ENCODE results near the gene GPATCH8.
"Not testable (repeated sequence)": the region's sequence is repeated elsewhere in the genome, so short reads cannot be mapped to it uniquely, and the experiment has no call there.

Gene GPATCH8

DNA sequence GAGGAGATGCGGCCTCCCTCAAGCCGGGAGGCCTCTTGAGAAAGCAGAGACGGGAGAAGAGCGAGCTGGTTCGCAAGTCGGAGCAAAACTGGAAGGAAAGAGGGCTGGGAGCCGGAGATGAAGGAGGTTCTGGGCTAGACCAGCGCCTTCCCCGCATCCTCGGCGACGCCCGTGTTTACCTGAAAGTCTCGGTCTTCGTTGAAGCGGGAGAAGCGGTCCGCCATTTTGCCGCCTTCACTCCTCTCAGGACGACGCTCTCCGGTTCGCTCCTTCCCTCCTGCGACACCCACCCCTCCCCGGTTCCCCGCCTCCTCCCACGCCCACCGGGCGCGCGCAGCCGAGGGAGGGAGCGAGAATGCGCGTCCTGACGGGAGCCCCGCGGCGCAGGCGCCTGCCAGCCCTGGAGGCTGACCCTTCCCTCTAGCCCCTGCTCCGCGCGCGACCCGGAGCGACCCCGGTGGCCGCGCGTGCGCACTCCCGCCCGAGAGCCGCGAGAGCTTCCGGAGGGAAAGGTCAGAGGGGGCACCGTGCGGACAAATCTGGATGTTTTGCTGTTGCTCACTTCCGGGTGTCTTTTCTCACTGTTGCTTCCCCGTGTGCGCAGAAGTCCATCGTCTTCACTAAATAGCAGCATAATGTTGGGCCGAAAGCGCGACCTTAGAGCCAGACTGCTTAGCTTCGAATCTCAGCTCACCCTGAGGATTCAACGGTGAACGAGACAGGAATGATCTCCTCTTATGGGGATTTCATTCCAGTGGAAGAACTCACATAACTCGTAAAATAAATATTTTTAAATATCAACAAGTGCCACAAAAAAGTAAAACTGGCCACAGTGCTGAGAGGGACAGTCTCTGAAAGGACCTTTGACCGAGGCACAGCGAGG lies at the start of gene GPATCH8:
Gene GPATCH8 (minus strand): TSS at position 260 of the 883 bp plus-strand sequence. CDS start 36 bp downstream, at position 224.
- DNase-seq (ENCODE audit: low read depth in 2 of 2), result peak; percentile 84 to 86

DNA sequence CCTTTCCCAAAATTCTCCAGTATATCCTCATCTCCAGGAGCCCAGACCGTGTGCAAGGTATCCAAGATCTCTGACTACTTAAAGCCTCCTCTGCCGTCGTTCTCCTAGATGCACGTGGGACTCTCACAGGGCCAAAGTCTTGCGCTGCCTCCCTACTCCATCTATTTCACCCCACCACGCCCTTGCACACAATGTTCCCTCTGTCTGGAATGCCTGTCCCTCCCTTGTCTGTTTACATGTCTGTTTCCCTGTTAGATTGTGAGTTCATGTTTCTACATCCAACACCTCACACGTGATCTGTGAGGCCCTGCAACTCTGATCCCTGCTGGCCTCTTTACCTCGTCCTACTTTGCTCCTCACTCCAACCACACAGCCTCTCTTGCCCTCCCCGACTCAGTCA lies 49.2 kb upstream of the GPATCH8 start:
- no peak for DNase-seq (ENCODE audit: low read depth in 2 of 2)

DNA sequence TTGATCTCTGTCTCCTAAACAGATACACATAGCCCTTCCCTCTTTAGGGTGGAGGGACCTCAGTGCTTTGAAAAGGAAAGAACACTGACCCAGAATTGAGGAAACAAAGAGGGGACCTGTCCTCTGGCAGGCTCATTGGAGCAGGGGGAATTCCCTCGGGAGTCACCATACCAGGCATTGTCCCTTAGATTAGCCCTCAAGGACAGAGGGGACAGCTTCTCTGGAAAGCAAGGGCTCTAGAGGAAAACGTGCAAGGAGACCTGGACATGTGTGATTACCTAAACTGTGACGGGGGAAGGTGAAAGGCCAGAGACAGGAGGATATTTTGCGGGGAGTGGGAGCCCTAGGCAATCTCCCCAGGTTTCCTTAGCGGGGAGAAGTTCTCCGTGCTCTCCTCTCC lies 46.5 kb upstream of the GPATCH8 start:
- DNase-seq (ENCODE audit: low read depth in 2 of 2), result no peak

DNA sequence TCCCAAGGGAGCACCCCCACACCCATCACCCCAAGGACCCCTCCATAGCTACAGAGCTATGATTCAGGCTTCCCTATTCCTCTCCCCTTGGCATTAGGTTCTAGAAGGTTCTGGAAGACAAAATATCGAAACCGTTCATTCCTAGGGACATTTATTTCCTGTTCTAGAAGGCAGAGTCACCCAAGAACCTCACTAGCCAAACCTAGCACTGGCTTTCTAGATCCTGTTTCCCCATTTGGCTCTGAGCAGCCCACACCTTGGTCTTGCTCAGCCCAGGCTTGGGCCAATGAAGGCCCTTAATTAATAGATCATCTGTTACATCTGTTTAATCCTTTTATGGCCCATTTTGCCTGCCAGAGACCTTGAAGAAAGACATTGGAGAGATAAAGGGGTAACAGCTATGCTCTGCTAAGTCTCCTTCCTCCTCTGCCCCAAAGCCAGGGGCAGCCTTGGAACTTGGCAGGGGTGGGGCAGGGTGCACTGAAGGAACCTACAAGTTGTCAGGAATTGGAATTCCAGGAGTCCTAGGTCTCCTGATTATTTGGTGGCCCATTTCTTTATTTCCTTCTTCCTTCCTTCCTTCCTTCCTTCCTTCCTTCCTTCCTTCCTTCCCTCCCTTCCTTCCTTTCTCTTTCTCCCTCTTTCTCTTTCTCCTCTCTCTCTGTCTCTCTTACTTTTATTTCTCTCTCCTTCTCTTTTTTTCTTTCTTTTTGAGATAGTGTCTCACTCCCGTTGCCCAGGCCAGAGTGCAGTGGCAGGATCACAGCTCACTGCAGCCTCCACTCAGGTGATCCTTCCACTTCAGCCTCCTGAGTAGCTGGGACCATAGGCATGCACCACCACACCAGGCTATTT lies 45.4 kb upstream of the GPATCH8 start:
- DNase-seq (ENCODE audit: low read depth in 2 of 2), result no peak

DNA sequence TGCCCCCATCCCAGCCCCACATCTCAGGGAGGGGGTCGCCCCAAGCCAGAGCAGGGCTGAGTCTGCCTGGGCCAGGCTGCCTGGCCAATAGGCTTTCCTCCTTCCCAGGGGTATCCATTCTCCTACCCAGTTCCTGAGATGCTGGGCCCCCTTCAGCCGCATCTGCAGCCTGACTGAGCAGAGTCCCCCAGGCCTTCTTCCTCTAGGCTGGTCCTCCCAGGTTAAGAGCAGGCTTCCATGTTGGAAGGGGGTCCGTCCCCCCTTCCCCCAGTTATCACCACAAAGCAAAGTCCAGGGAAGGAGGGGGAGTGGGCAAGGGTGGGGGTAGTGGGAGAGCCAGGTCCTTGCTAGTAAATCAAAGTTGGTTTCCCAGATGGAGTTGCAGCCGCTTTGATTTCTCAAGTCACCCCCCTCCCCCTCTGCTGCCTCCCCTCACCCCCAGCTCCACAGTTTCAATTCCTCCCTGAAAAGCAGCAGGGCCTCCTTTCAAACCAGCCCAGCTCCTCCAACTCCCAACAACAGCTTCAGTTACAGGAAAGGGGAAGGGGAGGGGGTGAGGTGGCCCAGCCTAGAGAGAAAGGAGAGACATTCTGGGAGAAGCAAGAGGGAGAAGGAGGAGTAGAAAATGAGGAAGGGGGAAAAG lies 44.5 kb upstream of the GPATCH8 start:
- no peak for DNase-seq (ENCODE audit: low read depth in 2 of 2)

DNA sequence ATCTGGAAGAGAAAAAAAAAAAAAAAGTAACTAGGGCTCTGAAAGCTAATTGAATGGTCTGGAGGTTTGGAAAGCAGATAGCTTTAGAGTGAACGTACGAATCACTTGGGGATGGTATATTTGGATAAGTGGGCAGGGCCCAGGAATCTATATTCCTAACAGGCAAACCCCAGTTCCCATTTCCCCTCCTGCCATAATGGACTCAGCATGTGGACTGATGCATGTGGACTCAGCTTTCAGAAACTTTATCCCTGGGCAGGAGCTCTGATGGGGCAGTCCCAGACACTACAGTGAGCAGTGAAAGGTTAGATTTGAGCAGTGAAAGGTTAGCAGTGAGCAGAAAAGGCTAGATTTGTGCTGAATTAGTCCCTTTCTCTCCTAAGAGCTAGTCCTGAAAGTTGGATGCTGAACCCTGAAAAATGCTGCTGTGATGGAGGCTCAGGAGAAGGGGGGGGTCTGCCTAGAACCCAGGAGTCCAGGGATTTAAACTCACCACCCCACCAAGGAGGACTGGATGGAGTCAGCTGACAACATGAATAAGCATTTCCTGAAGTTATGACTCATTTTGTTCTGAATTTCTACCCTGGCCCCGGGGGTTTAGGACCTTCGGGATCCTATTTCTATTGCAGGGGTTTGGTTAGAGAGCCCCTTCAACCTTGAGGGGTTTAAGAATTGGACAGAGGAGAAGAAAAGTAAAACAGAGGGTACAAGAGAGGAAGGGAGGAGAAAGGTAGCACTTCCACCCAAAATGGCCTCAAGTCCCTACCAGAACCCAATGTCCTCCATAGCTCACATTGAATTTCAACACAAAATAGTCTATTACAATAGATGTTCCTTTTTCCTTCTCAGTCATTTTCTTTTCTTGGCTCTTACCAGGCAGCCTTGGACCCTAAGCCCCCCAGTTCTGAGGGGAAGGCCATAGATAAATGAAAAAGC lies 43.7 kb upstream of the GPATCH8 start:
- DNase-seq (ENCODE audit: low read depth in 2 of 2), result no peak

DNA sequence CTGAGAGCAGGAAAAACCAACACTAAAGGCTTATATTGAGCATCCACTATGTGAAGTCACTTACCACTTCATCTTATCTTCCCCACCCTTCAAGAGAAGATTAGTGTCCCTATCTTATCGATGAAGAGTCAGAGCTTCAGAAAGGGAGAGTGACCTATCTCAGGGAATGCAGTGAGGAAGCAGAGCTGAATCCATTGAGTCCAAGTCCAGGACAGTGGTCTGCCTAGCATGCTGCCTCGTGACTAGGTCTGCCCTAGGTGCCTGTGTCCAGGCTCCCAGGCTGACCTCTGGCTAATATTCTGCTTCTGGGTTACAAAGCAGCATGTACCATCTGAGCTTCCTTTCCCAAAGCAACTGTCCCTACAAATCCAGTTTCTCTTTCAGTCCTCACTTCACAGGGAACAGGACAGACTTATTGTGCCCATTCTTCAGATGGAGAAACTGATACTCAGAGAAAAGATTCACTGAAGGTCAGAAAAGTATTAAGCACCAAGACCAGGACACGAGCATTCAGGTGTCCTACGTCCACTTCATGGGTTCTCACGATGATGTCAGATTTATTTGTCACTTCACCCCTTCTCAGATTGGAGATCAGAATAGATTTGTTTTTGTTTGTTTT lies 40.8 kb upstream of the GPATCH8 start:
- no peak for DNase-seq (ENCODE audit: low read depth in 2 of 2)

DNA sequence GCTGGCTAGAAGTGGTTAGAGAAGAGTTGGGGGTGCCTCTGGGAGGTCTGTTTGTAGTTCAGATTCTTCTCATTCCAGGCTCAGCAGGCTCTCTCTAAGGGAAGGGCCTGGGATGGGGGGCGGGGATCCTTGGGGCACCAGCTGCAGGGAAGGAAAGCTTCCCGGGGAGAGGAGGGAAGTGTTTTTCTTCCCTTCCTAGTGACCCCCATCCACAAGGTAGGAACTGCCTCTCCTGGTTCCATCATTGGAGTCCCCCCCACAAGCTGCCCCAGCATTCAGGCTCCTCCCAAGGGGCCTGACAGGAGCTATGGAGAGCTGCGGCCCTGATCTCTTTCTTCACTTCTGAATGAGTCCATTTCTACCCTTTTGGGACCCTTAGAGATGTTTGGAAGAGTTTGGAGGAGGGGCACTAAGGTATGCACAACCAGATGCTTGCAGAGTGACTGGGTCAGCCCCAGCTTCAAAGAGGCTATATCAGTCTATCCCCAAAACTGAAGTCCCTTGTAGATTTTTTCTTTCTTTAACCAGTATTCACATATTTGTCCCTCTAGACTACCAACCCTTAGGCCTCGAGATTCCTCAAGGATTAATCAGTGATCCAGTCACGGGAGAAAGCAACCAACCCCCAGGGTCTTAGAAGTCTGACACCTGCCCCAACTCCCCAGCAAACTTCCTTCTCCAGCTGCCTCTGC lies 40.2 kb upstream of the GPATCH8 start:
- no peak for DNase-seq (ENCODE audit: low read depth in 2 of 2)

DNA sequence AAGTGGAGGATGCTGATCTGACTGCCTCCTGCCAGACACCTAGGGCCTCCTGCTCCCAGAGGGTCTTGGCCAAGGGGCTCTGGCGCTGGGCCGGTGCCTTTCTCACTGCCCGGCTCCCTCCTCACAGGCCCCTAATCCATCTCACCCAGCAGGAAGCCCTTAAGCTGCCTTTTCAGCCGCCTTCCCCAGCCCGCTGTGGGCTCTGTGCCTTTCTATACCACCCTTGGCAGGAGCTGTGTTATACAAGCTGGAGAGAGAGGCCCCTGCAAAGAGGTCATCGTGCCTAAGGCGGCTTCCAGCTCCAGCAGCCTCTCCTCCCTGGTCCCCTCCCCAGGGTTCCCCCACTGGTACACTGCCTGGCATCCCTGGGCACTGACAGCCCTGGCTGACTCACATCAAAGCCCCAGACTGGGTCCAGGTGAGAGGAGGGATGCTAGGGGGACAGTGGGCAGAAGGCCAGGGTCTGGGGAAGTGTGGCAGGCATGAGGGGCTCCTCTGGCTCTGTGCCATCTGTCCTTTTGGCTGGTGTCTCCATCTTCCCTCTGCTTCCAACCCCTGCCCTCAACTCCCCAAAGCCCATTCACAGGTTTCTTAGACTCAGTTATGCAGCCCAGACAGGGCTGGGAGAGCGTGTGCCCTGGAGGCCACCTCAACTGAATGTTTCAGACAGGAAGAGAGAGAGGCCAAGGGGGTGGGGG lies 38.8 kb upstream of the GPATCH8 start:
- DNase-seq (ENCODE audit: low read depth in 2 of 2), result no peak

DNA sequence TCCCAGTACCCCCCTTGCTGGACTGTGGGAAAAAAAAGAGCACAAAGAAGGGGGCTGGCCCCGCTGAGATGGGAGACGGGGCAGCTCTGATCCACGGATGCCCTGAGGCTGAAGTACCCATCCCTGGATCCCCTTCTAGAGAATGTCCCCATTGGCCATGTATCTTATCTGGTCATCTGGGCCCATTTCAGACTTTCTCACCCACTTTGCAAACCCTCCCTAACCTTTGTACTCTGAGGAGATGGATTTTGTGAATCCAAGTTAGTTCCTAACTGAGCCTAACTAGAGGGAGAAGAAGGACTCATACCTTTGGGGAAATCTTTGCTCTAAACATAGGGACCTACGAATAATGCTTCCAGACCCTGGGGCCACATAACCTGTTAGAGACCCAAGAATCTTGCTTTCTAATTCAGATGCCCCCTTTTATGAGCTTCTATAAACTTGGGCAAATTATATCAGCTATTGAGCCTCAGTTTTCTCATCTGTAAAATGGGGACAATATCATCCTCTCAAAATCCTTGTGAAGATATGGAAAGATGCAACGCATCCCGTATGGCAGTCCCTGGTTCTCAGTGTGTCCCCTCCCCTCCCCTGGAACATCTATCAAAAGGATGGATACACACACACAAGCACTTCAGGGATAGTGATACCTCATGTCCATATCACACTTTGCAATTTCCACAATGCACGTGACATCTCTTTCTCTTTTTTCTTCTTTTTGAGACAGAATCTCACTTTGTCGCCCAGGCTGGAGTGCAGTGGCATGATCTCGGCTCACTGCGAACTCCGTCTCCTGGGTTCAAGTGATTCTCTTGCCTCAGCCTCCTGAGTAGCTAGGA lies 37.3 kb upstream of the GPATCH8 start:
- no peak for DNase-seq (ENCODE audit: low read depth in 2 of 2)

DNA sequence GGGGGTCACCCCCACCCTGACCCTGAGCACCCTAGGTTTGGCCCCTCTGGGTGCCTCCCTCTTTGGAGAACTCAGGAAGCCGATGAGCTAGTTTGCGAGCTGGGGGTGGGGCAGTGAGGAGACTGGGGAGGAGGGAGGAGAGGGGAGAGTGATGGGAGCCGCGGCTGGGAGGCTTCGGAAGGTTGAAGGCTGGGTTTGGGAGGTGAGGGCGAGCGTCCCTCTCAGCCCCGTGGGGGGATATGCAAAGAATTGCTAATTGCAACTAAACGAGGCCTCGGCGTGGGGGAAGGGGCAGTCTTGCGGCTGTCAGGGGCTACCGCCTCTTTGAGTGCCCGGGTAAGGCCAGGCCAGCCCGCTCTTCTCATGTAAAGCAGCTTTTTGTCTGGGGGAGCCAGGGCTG lies 36.5 kb upstream of the GPATCH8 start:
- no peak for DNase-seq (ENCODE audit: low read depth in 2 of 2)

DNA sequence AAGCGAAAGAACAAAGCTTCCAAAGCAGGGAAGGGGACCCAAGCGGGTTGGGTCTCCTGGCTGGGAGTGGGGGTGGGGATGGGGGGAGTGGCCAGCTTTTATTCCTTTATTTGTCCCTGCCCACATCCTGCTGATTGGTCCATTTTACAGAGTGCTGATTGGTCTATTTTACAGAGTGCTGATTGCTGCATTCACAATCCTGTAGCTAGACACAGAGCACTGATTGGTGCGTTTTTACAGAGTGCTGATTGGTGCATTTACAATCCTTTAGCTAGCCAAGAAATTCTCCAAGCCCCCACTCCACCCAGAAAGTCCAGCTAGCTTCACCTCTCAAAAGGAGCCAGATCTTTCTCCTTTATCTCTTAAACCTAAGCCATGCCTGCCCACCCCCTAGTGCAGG lies 34.7 kb upstream of the GPATCH8 start:
- not testable (repeated sequence) for DNase-seq (ENCODE audit: low read depth in 2 of 2)

DNA sequence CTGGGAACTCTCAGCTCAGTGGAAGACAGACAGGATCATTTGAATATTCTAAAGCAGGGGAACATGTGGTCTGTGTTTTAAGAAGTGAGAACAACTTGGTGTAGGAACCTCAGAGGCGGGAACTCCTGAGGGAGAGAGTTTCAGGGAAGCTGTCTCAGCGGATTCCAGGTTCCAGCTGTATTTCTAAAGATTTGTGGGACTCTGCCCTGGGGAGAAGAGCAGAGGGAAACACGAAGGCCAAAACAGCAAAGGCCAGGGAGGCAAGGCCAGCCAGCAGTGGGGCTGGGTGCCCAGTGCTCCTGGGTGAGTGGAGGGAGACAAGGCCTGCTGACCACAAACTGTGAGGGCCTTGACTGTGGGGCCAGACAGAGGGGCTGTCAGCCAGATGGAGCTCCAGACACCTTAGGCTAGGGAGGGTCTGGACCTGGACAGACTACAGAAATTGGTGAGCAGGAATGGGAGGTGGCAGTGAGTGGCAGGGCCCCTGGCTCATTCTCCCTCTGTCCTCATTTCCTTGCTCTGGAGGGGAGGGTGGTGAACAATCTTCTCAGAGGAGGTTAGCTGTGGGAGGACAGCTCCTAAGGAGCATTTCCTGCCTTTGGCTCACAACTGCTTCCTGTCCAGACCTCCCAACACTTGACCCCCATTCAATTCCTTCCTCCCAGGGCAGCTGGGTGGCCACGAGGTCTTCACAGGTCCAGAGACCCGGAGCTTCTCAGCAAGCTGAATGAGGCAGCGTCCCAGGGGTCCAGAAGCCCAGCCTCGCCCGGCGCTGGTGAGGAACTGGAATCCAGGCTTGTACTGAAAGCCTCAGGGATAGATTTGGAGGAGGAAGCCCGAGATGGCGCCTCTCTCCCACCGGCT lies 33.1 kb upstream of the GPATCH8 start:
- DNase-seq (ENCODE audit: low read depth in 2 of 2), result no peak

DNA sequence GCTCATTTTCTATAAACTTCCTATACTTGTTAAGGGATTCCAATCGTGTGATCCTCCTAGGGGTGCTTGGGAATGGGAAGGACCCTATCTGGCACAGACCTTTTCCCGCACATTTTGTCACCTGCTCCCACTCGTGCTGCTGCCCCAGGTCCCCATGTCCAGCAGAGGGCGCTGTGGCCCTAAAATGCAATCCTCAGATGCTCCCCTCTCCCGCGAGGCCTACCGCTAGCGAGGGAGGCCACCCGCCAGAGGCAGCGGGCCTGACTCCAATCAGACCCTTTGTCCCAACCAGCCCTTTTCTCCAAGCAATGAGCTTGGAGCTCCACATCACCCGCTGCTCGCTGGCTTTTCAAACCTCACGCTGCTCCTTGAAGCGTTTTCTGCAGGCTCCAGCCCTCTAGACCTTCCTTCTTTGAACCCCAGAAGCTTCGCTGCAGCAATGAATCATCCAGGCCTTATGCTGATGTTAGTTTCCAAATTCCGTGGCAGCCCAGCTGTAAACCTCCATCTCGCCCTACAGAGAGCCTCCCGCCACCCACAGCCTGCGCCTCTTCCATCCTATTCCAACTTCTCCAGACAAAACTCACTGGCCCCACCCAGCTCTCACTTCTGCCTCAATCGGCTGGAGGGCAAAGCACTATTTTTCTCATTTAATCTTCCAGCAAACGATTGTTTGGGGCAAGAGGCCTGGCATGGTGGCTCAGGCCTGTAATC lies 30.5 kb upstream of the GPATCH8 start:
- peak; percentile 67 to 69 for DNase-seq (ENCODE audit: low read depth in 2 of 2)

DNA sequence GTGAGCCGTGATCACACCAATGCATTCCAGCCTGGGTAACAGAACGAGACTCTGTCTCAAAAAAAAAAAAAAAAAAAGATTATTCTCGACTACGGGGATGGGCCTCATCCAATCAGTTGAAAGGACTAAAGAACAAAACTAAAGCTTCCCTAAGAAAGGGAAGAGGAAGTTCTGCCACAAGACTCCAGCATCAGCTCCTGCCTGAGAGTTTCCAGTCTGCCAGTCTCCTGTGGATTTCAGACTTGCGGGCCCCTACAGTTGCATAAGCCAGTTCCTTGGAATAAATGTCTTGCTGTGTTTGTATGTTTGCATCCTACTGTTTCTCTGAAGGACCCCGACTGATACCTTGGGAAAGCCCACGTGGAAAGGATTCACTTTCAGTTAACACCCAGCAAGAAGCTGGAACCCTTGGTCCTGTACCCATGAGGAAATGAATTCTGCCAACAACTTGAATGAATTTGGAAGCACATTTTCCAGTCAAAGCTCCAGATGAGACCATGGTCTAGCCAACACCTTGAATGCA lies 27.8 kb upstream of the GPATCH8 start:
- DNase-seq (ENCODE audit: low read depth in 2 of 2), result no peak

DNA sequence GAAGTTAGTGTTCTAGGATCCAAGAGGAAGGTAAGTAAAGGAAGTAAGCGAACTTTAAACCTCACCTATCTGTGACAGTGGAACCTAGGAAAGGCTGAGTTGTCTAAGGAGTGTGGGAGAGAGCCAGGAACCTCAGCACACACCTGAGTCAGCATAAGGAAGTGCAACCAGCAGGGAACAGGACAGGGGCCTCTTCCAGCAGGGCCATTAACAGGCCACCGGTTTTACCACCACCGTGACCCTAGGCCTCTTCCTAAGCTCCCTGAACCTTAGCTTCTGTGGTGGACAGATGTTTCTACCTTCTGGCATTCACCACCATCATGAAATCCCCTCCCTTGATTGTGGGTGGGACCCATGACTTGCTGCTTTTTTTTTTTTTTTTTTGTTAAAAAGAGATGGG lies 26.7 kb upstream of the GPATCH8 start:
- no peak for DNase-seq (ENCODE audit: low read depth in 2 of 2)

DNA sequence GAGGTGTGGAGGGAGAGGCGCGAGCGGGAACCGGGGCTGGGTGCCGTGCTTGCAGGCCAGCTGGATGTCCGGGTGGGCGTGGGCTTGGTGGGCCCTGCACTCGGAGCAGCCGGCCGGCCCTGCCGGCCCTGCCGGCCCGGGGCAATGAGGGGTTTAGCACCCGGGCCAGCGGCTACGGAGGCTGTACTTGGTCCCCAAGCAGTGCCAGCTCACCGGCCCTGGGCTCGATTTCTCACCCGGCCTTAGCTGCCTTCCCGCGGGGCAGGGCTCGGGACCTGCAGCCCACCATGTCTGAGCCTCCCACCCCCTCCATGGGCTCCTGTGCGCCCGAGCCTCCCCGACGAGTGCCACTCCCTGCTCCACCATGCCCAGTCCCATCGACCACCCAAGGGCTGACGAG lies 24.7 kb upstream of the GPATCH8 start:
- no peak for DNase-seq (ENCODE audit: low read depth in 2 of 2)
